B cell (primary cell): Measurements from ENCODE around the gene TRIM44. TPM values are rescaled to one million over a fixed set of nuclear protein-coding genes. Genes with fewer than 3 reads are reported as not detected.

ENCODE experiments used
- ATAC-seq: fragments of 200-7000 bp; cut with Tn5 transposase; one replicate; pipeline ENCODE4 v1.10.0; 2021; ENCODE audit warnings: low read depth, mild to moderate bottlenecking, moderate number of reproducible peaks, moderate library complexity
- CTCF ChIA-PET: fragments of 350-600 bp; sonication (Branson Sonifier 250); formaldehyde crosslinking; loops from one replicate; lab custom pipeline; 2021; ENCODE audit warnings: antibody characterized with exemption, inconsistent platforms; lab: Charles Lee
- POLR2A ChIA-PET: fragments of 350-600 bp; sonication (Branson Sonifier 250); formaldehyde crosslinking; loops from one replicate; lab custom pipeline; 2021; ENCODE audit warnings: antibody characterized with exemption; lab: Charles Lee
- DNase-seq: peaks from one replicate; pipeline ENCODE4 v3.0.0; 2013
- H2AFZ ChIP-seq: 2 replicates; pipeline ENCODE4 v1.6.1; 2012; ENCODE audit warnings: mild to moderate bottlenecking, low read depth, low read length; ENCODE audit not compliant: insufficient read depth, poor library complexity, severe bottlenecking
- H3K27ac ChIP-seq, 2 donors: 1 replicate in 1 of 2; 2 replicates in 1 of 2; pipeline ENCODE4 v1.5.1; 2012 to 2013; ENCODE audit warnings: low read length in 2 of 2, mild to moderate bottlenecking in 2 of 2, moderate library complexity in 1 of 2
- H3K27me3 ChIP-seq, 4 experiments: fragments of 200-600 bp in 1 of 4; sonication (generic) in 1 of 4; replicated peaks in 1 of 4; 1 replicate in 2 of 4; 2 replicates in 2 of 4; pipeline versions ENCODE4 v1.6.1 to v1.7.0; 2013 to 2016; ENCODE audit warnings: low read length in 3 of 4, mild to moderate bottlenecking in 2 of 4, mixed read lengths in 1 of 4, moderate library complexity in 1 of 4; ENCODE audit not compliant: insufficient read depth in 4 of 4, control insufficient read depth in 3 of 4; ENCODE audit errors: control extremely low read depth in 1 of 4
- H3K36me3 ChIP-seq, 2 experiments: replicated peaks in 1 of 2; 1 replicate in 1 of 2; 2 replicates in 1 of 2; pipeline versions ENCODE4 v1.6.1 to v1.7.1; 2013; ENCODE audit warnings: low read length in 1 of 2; ENCODE audit not compliant: insufficient read depth in 2 of 2, control insufficient read depth in 1 of 2; ENCODE audit errors: control extremely low read depth in 1 of 2, extremely low read depth in 1 of 2
- H3K4me1 ChIP-seq, 2 donors: fragments of 200-600 bp in 1 of 2; sonication (generic) in 1 of 2; 1 replicate in 1 of 2; 2 replicates in 1 of 2; pipeline versions ENCODE4 v1.5.1 to v1.6.1; 2013 to 2017; ENCODE audit warnings: low read length in 2 of 2; ENCODE audit not compliant: control insufficient read depth in 2 of 2, insufficient read depth in 2 of 2
- H3K4me2 ChIP-seq: replicated peaks from 2 replicates; pipeline ENCODE3; 2012; ENCODE audit warnings: mild to moderate bottlenecking, low read depth, low read length; ENCODE audit not compliant: poor library complexity, severe bottlenecking
- H3K4me3 ChIP-seq, 5 experiments: fragments of 200-600 bp in 1 of 5; sonication (generic) in 1 of 5; 1 replicate in 3 of 5; 2 replicates in 2 of 5; pipeline versions ENCODE4 v1.5.1 to v1.7.0; 2011 to 2016; ENCODE audit warnings: low read length in 4 of 5, mild to moderate bottlenecking in 4 of 5, low read depth in 2 of 5, control low read depth in 1 of 5, moderate library complexity in 1 of 5; ENCODE audit not compliant: insufficient read depth in 1 of 5; ENCODE audit errors: control extremely low read depth in 1 of 5, extremely low read depth in 1 of 5
- H3K79me2 ChIP-seq: fragments of 200-600 bp; sonication (generic); one replicate; pipeline ENCODE4 v1.6.0; 2016; ENCODE audit warnings: low read length; ENCODE audit not compliant: control insufficient read depth, insufficient read depth
- H3K9ac ChIP-seq: fragments of 200-600 bp; sonication (generic); 2 replicates; pipeline ENCODE4 v1.6.1; 2017; ENCODE audit warnings: mild to moderate bottlenecking, low read length, moderate library complexity
- H3K9me3 ChIP-seq, 3 donors: one replicate each; pipeline versions ENCODE4 v1.6.1 to v1.7.1; 2013; ENCODE audit warnings: low read length in 2 of 3; ENCODE audit not compliant: control insufficient read depth in 2 of 3, insufficient read depth in 1 of 3; ENCODE audit errors: control extremely low read depth in 1 of 3
- H4K20me1 ChIP-seq: 2 replicates; pipeline ENCODE4 v1.6.0; 2012; ENCODE audit warnings: mild to moderate bottlenecking, low read length; ENCODE audit not compliant: insufficient read depth, control insufficient read depth, poor library complexity, severe bottlenecking
- H3K27ac Mint-ChIP-seq: one replicate; pipeline ENCODE4 v1.8.0; 2021; ENCODE audit warnings: mixed read lengths
- H3K27me3 Mint-ChIP-seq: one replicate; pipeline ENCODE4 v1.8.0; 2021; ENCODE audit warnings: mixed read lengths
- H3K4me1 Mint-ChIP-seq: one replicate; pipeline ENCODE4 v1.8.0; 2021; ENCODE audit warnings: mixed read lengths
- H3K4me3 Mint-ChIP-seq: one replicate; pipeline ENCODE4 v1.8.0; 2021; ENCODE audit warnings: mixed read lengths
- H3K9me3 Mint-ChIP-seq: one replicate; pipeline ENCODE4 v1.8.0; 2022; ENCODE audit warnings: mixed read lengths; ENCODE audit not compliant: insufficient read depth
- EZH2 ChIP-seq: IDR thresholded peaks from 2 replicates; pipeline ENCODE4 v1.6.1; 2012; ENCODE audit warnings: borderline replicate concordance, low read depth, mild to moderate bottlenecking, moderate library complexity, low read length; ENCODE audit not compliant: insufficient read depth, poor library complexity, severe bottlenecking
- WGBS: methylation state at CpG from one replicate; pipeline ENCODE4 v1.1.5; 2013; ENCODE audit warnings: missing lambda C conversion rate; ENCODE audit not compliant: insufficient coverage; 5-methylcytosine and 5-hydroxymethylcytosine counted together
- intact Hi-C: fragments of 100-400 bp; cut with micrococcal nuclease; formaldehyde crosslinking; loops from one replicate; pipeline ENCODE4 v1.10.0; 2022
- polyA plus RNA-seq: library from polyadenylated mRNA; depleted of rRNA; stranded (reverse); fragments of >200 nt; gene quantifications from 2 replicates; pipeline ENCODE4 v1.2.3, GENCODE V29; 2012
- total RNA-seq, 2 donors: library from RNA; stranded (reverse); fragments of 120-200 nt in 1 of 2; gene quantifications; 1 replicate in 1 of 2; 2 replicates in 1 of 2; pipeline versions ENCODE4 v1.2.3 to v1.2.4, GENCODE V29; 2013 to 2022
- TF ChIP-seq, protein P1 (sequence below): fragments of 200-600 bp; IDR thresholded peaks from one replicate; pipeline ENCODE4 v1.8.0; 2022; ENCODE audit warnings: antibody characterized with exemption, mild to moderate bottlenecking

Gene TRIM44
- total and polyA plus RNA-seq, 2 donors (not counting 1 experiment from before 2014, with no cell fraction given), result 39.1 to 71.1 TPM

- ChIA-PET POLR2A (no interaction called here), CTCF (no interaction called here)
- peaks cover 6% of the 10 kb centered on the region for H3K27me3 Mint-ChIP-seq
- no peaks in the 10 kb centered on the region for H3K4me1 ChIP-seq
- H3K36me3 ChIP-seq, result no peaks in the 10 kb centered on the region
- no peaks in the 10 kb centered on the region for H3K27me3 ChIP-seq
- no peak overlapping the region for H3K4me3 ChIP-seq
- no peak overlapping the region for H3K27ac Mint-ChIP-seq
- H4K20me1 ChIP-seq, result no peaks in the 10 kb centered on the region
- no peak overlapping the region for H3K27ac ChIP-seq
- DNase-seq (no peak), ATAC-seq (no peak)
- H3K9me3 ChIP-seq, result peaks cover 0 to 2% (median 0%) of the 10 kb centered on the region in 3 donors
- H3K79me2 ChIP-seq, result no peaks in the 10 kb centered on the region
- intact Hi-C loops, result no loop called here
- H3K4me2 ChIP-seq, result no peak overlapping the region
- TF ChIP-seq, protein P1, sequence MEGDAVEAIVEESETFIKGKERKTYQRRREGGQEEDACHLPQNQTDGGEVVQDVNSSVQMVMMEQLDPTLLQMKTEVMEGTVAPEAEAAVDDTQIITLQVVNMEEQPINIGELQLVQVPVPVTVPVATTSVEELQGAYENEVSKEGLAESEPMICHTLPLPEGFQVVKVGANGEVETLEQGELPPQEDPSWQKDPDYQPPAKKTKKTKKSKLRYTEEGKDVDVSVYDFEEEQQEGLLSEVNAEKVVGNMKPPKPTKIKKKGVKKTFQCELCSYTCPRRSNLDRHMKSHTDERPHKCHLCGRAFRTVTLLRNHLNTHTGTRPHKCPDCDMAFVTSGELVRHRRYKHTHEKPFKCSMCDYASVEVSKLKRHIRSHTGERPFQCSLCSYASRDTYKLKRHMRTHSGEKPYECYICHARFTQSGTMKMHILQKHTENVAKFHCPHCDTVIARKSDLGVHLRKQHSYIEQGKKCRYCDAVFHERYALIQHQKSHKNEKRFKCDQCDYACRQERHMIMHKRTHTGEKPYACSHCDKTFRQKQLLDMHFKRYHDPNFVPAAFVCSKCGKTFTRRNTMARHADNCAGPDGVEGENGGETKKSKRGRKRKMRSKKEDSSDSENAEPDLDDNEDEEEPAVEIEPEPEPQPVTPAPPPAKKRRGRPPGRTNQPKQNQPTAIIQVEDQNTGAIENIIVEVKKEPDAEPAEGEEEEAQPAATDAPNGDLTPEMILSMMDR, result no peak
- TF ChIP-seq EZH2, result no peak
- no peaks in the 10 kb centered on the region for H3K9me3 Mint-ChIP-seq
- H3K4me1 Mint-ChIP-seq, result no peaks in the 10 kb centered on the region
- H3K9ac ChIP-seq, result no peak overlapping the region
- H3K4me3 Mint-ChIP-seq, result no peak overlapping the region
- H2AFZ ChIP-seq, result no peak overlapping the region
Measured at GRCh38 chr11:35856756-35857155, 194.2 kb downstream of the TRIM44 start.

DNA sequence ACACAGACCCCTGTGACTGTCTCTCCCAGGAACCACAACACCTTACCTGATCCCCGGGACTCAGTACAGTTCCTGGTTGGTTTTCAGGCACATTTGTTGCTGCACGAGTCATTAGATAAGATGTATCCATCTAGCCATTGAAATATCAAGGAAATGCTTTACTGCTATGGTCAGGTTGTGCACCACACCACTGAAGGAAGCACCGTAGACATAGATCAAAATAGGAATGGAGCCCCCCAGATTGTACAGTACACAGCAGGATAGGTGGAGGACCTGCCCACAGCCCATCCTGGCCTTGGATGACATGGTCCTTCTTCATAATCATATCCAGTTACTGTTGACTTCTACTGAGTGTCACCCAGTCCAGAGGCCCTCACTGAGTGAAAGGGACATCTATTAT, 195.3 kb downstream of the TRIM44 start:
- intact Hi-C loops, result no loop called here
- no peak overlapping the region for H3K27ac ChIP-seq
- ATAC-seq (no peak), DNase-seq (no peak)
- TF ChIP-seq, protein P1, result no peak
- TF ChIP-seq EZH2, result no peak
- no peaks in the 10 kb centered on the region for H3K27me3 ChIP-seq
- ChIA-PET CTCF (no interaction called here), POLR2A (no interaction called here)
- Mint-ChIP-seq H3K4me1 (no peaks in the 10 kb centered on the region), H3K27ac (no peak overlapping the region), H3K4me3 (no peak overlapping the region), H3K9me3 (no peaks in the 10 kb centered on the region), H3K27me3 (peaks cover 7% of the 10 kb centered on the region)
- WGBS, result 100% methylated on average over 3 of the region's 3 CpGs
- no peak overlapping the region for H3K4me2 ChIP-seq
- H3K4me1 ChIP-seq, result no peaks in the 10 kb centered on the region
- H3K9me3 ChIP-seq, result peaks cover 0 to 2% (median 0%) of the 10 kb centered on the region in 3 donors
- H3K79me2 ChIP-seq, result no peaks in the 10 kb centered on the region
- no peak overlapping the region for H3K9ac ChIP-seq
- no peaks in the 10 kb centered on the region for H4K20me1 ChIP-seq
- H3K4me3 ChIP-seq, result no peak overlapping the region
- no peaks in the 10 kb centered on the region for H3K36me3 ChIP-seq
- no peak overlapping the region for H2AFZ ChIP-seq
